ENCODE data around the gene PF4V1. TPM values are rescaled to one million over a fixed set of nuclear protein-coding genes. Genes with fewer than 3 reads are reported as not detected.

PF4V1 gene
- total and polyA plus RNA-seq, 5 donors from 2014 or later: 3.0 TPM; not detected in 4

DNA sequence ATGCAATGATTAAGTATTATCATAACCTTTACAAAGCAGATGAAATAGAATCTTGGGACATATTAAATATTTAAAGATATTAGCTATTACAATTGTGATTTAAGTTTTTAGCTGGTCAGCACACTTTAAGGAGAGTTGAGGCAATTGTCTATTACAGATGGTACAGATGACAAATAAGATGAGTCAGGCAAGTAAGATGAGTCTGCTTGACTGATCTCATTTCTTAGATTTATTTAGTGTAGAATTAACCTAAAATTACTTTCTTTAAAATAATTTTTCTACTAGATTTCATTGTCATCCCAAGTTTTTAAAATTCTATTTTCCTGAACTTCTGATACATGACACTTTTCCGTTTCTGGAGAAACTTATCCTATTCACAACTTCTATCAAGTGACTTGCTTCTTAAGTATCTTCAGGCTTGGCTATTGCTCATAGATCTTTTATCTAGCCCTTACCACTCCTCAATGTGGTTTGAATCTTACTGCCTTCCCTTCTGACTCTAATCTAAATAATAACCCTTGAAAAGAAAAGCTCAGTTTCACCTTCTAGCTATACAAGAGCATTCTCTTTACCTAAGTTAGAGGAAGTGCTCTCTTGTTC is 49.0 kb downstream of the PF4V1 start:
- H3K27me3 ChIP-seq (ENCODE audit: control insufficient read depth, insufficient read depth, low read length): no peaks in the 10 kb centered on the region
- peaks cover 0 to 5% (median 2%) of the 10 kb centered on the region in 7 donors for H3K9me3 Mint-ChIP-seq
- no peak overlapping the region for H3K27ac Mint-ChIP-seq
- no peaks in the 10 kb centered on the region for H3K4me1 Mint-ChIP-seq
- no peaks in the 10 kb centered on the region for H3K27me3 Mint-ChIP-seq
- H3K27ac ChIP-seq (ENCODE audit: insufficient read depth, low read length, poor library complexity, severe bottlenecking): no peak overlapping the region
- DNase-seq (no peak), ATAC-seq (ENCODE audit: low read depth in 2 of 2) (no peak)
- H3K4me3 ChIP-seq (ENCODE audit: low read depth, low read length): no peak overlapping the region
- H3K9me3 ChIP-seq (ENCODE audit: control insufficient read depth in 2 of 2, low read length in 2 of 2): no peaks in the 10 kb centered on the region
- H3K36me3 Mint-ChIP-seq: no peaks in the 10 kb centered on the region
- H3K4me1 ChIP-seq (ENCODE audit: control insufficient read depth, insufficient read depth, low read length, poor library complexity, severe bottlenecking): no peaks in the 10 kb centered on the region
- H3K36me3 ChIP-seq (ENCODE audit: control insufficient read depth, insufficient read depth, low read length): no peaks in the 10 kb centered on the region
- no peak overlapping the region for H3K4me3 Mint-ChIP-seq

DNA sequence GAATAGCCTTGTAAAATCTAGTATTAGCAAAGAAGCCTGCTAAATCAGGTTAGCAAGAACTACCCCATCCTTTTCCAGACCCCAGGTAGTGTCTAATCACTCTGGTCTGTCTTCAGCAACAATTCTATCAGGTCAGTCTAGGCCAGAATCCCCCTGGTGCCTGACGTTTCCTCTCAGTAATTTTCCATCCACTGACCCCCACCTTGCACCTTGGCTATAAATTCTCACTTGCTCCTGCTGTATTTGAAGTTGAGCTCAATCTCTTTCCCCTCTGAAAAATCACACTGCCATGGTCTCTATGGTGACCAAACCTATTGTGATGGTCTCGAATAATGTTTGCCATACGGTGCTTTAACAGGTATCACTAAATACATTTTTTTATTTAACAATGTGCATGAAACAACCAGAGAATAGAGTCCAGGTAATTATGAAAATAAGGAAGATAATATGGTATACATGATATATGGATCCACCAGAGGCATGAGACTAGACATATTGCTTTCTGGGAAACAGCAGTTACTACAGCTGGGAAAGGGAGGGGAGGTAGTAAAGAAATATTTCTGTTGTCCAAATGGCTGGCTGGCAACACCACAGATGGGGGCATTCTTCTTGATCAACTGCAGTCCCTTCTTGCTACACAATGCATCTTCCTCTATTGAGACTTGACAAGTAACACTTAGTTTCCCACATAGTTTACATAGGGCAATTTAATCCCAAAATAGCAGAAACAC is 49.9 kb downstream of the PF4V1 start:
- no peaks in the 10 kb centered on the region for H3K27me3 Mint-ChIP-seq
- peaks cover 0 to 13% (median 2%) of the 10 kb centered on the region in 7 donors for H3K9me3 Mint-ChIP-seq
- no peak overlapping the region for H3K4me3 ChIP-seq (ENCODE audit: low read depth, low read length)
- no peaks in the 10 kb centered on the region for H3K4me1 Mint-ChIP-seq
- H3K36me3 ChIP-seq (ENCODE audit: control insufficient read depth, insufficient read depth, low read length): no peaks in the 10 kb centered on the region
- no peak for ATAC-seq (ENCODE audit: low read depth in 2 of 2)
- H3K36me3 Mint-ChIP-seq: no peaks in the 10 kb centered on the region
- H3K9me3 ChIP-seq (ENCODE audit: control insufficient read depth in 2 of 2, low read length in 2 of 2): no peaks in the 10 kb centered on the region
- no peak overlapping the region for H3K4me3 Mint-ChIP-seq
- H3K27me3 ChIP-seq (ENCODE audit: control insufficient read depth, insufficient read depth, low read length): no peaks in the 10 kb centered on the region
- no peaks in the 10 kb centered on the region for H3K4me1 ChIP-seq (ENCODE audit: control insufficient read depth, insufficient read depth, low read length, poor library complexity, severe bottlenecking)
- no peak overlapping the region for H3K27ac ChIP-seq (ENCODE audit: insufficient read depth, low read length, poor library complexity, severe bottlenecking)
- DNase-seq: no peak
- H3K27ac Mint-ChIP-seq: no peak overlapping the region

Other genes with a start within 250 kb of the PF4V1 start
- gene RASSF6, start 232.9 kb upstream of the PF4V1 start, total RNA-seq: not detected
- gene RASSF6, start 232.9 kb upstream of the PF4V1 start, polyA plus RNA-seq: under 1 TPM in 2 of 4 donors, not detected in 2; 0.15 to 0.31 TPM
- gene CXCL8, start 112.7 kb upstream of the PF4V1 start, total RNA-seq: 0.52 TPM
- under 1 TPM in 2 of 4 donors, not detected in 2; 0.14 to 0.31 TPM for gene CXCL8, start 112.7 kb upstream of the PF4V1 start, polyA plus RNA-seq
- gene CXCL6, start 16.6 kb upstream of the PF4V1 start, total RNA-seq: not detected
- not detected for gene CXCL6, start 16.6 kb upstream of the PF4V1 start, polyA plus RNA-seq
- gene CXCL1, start 16.1 kb downstream of the PF4V1 start, total RNA-seq: not detected
- not detected for gene CXCL1, start 16.1 kb downstream of the PF4V1 start, polyA plus RNA-seq
- 62.5 TPM for gene PF4, start 128.7 kb downstream of the PF4V1 start, total RNA-seq
- not detected for gene PF4, start 128.7 kb downstream of the PF4V1 start, polyA plus RNA-seq
- 173 TPM for gene PPBP, start 134.9 kb downstream of the PF4V1 start, total RNA-seq
- gene PPBP, start 134.9 kb downstream of the PF4V1 start, polyA plus RNA-seq: under 1 TPM in 1 of 4 donors, not detected in 3; 0.29 TPM
- 0.59 TPM for gene CXCL5, start 145.4 kb downstream of the PF4V1 start, total RNA-seq
- not detected for gene CXCL5, start 145.4 kb downstream of the PF4V1 start, polyA plus RNA-seq
- not detected for gene CXCL3, start 185.4 kb downstream of the PF4V1 start, total RNA-seq
- not detected for gene CXCL3, start 185.4 kb downstream of the PF4V1 start, polyA plus RNA-seq
- 0.64 TPM for gene CXCL2, start 245.9 kb downstream of the PF4V1 start, total RNA-seq
- gene CXCL2, start 245.9 kb downstream of the PF4V1 start, polyA plus RNA-seq: not detected

All from CD4-positive, CD25-positive, alpha-beta regulatory T cell (primary cell).